Measurements from ENCODE around the gene PPIG.

Gene PPIG

DNA sequence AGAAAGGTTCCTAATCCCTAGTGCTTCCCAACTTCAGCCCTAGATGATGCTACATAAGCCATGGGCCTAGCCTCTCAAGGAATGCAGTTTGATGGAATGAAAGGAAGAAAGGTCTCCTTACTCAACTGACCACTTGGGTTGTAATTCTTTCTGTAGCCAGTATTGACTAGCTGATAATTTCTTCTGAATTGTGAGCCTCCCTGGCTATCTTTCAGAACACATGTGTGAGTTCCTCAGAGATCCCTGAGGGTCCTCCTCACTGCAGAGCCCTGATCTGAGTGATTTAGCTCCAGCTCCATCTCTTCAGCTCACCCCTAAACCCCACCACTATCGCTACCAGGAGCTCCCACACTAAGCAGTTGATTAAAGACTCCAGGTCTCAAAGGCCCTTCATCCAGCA, 78.6 kb downstream of the PPIG start (continued):
- TF ChIP-seq, protein P1, sequence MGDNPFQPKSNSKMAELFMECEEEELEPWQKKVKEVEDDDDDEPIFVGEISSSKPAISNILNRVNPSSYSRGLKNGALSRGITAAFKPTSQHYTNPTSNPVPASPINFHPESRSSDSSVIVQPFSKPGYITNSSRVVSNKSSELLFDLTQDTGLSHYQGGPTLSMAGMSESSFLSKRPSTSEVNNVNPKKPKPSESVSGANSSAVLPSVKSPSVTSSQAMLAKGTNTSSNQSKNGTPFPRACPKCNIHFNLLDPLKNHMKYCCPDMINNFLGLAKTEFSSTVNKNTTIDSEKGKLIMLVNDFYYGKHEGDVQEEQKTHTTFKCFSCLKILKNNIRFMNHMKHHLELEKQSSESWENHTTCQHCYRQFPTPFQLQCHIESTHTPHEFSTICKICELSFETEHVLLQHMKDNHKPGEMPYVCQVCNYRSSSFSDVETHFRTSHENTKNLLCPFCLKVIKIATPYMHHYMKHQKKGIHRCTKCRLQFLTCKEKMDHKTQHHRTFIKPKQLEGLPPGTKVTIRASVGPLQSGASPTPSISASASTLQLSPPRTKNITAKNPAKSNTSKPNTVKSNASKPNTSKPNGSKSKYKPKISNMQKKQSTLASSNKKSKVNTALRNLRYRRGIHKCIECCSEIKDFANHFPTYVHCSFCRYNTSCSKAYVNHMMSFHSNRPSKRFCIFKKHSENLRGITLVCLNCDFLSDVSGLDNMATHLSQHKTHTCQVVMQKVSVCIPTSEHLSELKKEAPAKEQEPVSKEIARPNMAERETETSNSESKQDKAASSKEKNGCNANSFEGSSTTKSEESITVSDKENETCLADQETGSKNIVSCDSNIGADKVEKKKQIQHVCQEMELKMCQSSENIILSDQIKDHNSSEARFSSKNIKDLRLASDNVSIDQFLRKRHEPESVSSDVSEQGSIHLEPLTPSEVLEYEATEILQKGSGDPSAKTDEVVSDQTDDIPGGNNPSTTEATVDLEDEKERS (tag by site-specific recombination; IDR thresholded peaks at IDR 0.05): no peak
- TF ChIP-seq, protein P2, sequence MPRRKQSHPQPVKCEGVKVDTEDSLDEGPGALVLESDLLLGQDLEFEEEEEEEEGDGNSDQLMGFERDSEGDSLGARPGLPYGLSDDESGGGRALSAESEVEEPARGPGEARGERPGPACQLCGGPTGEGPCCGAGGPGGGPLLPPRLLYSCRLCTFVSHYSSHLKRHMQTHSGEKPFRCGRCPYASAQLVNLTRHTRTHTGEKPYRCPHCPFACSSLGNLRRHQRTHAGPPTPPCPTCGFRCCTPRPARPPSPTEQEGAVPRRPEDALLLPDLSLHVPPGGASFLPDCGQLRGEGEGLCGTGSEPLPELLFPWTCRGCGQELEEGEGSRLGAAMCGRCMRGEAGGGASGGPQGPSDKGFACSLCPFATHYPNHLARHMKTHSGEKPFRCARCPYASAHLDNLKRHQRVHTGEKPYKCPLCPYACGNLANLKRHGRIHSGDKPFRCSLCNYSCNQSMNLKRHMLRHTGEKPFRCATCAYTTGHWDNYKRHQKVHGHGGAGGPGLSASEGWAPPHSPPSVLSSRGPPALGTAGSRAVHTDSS (tag by site-specific recombination; IDR thresholded peaks at IDR 0.05): no peak

DNA sequence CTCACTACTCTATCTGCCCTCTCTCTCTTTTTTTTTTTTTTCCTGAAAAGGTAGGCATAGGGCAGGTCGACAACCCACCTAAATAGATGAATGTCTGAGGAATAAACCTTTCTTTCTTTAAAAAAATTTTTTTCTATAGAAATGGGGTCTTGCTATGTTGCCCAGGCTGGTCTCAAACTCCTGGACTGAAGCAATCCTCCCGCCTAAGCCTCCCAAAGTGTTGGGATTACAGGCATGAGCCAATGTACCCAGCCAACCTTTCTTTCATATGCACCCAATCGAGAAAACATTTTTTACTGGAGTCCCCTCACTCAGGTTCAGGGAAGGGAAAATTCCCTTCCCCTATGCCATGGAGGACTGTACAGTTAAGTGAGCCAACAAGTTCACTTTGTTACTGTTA, 79.1 kb downstream of the PPIG start:
- TF ChIP-seq MZF1 (tag by site-specific recombination; IDR thresholded peaks at IDR 0.05; ENCODE audit: borderline replicate concordance) (no peak), ZNF341 (tag by site-specific recombination; IDR thresholded peaks at IDR 0.05; ENCODE audit: low read depth) (no peak), ZNF202 (tag by site-specific recombination; IDR thresholded peaks at IDR 0.05; ENCODE audit: borderline replicate concordance) (no peak), ZFHX2 (tag by site-specific recombination; conservative IDR thresholded peaks at IDR 0.05) (no peak)
- TF ChIP-seq, protein P3, sequence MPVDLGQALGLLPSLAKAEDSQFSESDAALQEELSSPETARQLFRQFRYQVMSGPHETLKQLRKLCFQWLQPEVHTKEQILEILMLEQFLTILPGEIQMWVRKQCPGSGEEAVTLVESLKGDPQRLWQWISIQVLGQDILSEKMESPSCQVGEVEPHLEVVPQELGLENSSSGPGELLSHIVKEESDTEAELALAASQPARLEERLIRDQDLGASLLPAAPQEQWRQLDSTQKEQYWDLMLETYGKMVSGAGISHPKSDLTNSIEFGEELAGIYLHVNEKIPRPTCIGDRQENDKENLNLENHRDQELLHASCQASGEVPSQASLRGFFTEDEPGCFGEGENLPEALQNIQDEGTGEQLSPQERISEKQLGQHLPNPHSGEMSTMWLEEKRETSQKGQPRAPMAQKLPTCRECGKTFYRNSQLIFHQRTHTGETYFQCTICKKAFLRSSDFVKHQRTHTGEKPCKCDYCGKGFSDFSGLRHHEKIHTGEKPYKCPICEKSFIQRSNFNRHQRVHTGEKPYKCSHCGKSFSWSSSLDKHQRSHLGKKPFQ (tag by site-specific recombination; IDR thresholded peaks at IDR 0.05): no peak
- ChIA-PET POLR2A (no interaction called here), CTCF (interaction anchor here (0.6 kb wide), 1 partner anchor 211 kb away, joined by 3 read pairs; no protein-coding TSS in a partner anchor)
- H3K36me3 ChIP-seq (ENCODE audit: control insufficient read depth in 2 of 2, insufficient read depth in 1 of 2, low read length in 2 of 2): no peaks in the 10 kb centered on the region
- H3K4me3 ChIP-seq (ENCODE audit: low read depth, low read length): no peak overlapping the region
- no peaks in the 10 kb centered on the region for H3K9me3 ChIP-seq (ENCODE audit: control insufficient read depth, insufficient read depth, low read depth, low read length)
- no peak overlapping the region for H3K27ac ChIP-seq (ENCODE audit: extremely low read depth, low read depth, low read length)
- no peaks in the 10 kb centered on the region for H3K4me1 ChIP-seq (ENCODE audit: control insufficient read depth, insufficient read depth, low read length)

DNA sequence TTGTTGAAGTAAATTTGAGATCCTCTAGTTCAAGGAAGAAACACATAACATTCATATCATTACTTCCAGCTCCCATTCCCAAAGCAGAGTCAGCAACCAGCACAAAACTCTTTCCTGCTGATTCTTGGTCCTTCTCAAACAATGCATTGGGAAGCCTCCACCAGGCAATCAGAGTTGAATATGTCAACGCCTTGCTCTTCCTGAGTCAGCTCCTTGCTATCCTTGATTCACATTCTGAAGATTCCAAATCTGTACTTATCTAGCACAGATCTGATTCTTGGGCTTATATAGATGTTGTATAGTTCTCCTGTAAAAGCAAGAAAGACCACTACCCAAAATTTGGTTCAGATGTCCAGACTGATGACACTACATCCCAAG, 80.4 kb downstream of the PPIG start:
- Histone ChIP-seq H3K36me3 (ENCODE audit: control insufficient read depth in 2 of 2, insufficient read depth in 1 of 2, low read length in 2 of 2) (no peaks in the 10 kb centered on the region), H3K4me1 (ENCODE audit: control insufficient read depth, insufficient read depth, low read length) (no peaks in the 10 kb centered on the region), H3K4me3 (ENCODE audit: low read depth, low read length) (no peak overlapping the region), H3K9me3 (ENCODE audit: control insufficient read depth, insufficient read depth, low read depth, low read length) (no peaks in the 10 kb centered on the region), H3K27ac (ENCODE audit: extremely low read depth, low read depth, low read length) (no peak overlapping the region)
- ChIA-PET CTCF (interaction anchor here (0.6 to 1.0 kb wide), 3 partner anchors 10 to 222 kb away, joined by 3 read pairs; no protein-coding TSS in a partner anchor), POLR2A (no interaction called here)
- TF ChIP-seq SP3 (tag by site-specific recombination; IDR thresholded peaks at IDR 0.05) (no peak), ZNF571 (tag by site-specific recombination; IDR thresholded peaks at IDR 0.05) (no peak), ZNF626 (tag by site-specific recombination; IDR thresholded peaks at IDR 0.05) (no peak), ZNF677 (tag by site-specific recombination; IDR thresholded peaks at IDR 0.05) (no peak), ZBTB8A (tag by site-specific recombination; IDR thresholded peaks at IDR 0.05) (no peak), ZNF366 (tag by site-specific recombination; conservative IDR thresholded peaks at IDR 0.05) (no peak), ZNF121 (tag by site-specific recombination; IDR thresholded peaks at IDR 0.05) (no peak), FEZF1 (tag by site-specific recombination; IDR thresholded peaks at IDR 0.05) (no peak), KLF10 (tag by site-specific recombination; IDR thresholded peaks at IDR 0.05) (no peak), ZNF544 (tag by site-specific recombination; IDR thresholded peaks at IDR 0.05) (no peak)
- TF ChIP-seq, protein P4, sequence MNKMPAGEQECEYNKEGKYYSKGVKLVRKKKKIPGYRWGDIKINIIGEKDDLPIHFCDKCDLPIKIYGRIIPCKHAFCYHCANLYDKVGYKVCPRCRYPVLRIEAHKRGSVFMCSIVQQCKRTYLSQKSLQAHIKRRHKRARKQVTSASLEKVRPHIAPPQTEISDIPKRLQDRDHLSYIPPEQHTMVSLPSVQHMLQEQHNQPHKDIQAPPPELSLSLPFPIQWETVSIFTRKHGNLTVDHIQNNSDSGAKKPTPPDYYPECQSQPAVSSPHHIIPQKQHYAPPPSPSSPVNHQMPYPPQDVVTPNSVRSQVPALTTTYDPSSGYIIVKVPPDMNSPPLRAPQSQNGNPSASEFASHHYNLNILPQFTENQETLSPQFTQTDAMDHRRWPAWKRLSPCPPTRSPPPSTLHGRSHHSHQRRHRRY (tag by site-specific recombination; IDR thresholded peaks at IDR 0.05): no peak
- TF ChIP-seq, protein P5, sequence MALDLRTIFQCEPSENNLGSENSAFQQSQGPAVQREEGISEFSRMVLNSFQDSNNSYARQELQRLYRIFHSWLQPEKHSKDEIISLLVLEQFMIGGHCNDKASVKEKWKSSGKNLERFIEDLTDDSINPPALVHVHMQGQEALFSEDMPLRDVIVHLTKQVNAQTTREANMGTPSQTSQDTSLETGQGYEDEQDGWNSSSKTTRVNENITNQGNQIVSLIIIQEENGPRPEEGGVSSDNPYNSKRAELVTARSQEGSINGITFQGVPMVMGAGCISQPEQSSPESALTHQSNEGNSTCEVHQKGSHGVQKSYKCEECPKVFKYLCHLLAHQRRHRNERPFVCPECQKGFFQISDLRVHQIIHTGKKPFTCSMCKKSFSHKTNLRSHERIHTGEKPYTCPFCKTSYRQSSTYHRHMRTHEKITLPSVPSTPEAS (tag by site-specific recombination; IDR thresholded peaks at IDR 0.05): no peak

Data from HEK293 (cell line).